ENCODE results near the gene FOXO1. TPM values are rescaled to one million over a fixed set of nuclear protein-coding genes. Genes with fewer than 3 reads are reported as not detected.
A peak's percentile ranks its signal among the peaks of the same experiment; 100 is the strongest.

Gene FOXO1
- total RNA-seq, 1 donor from 2014 or later: 10.4 TPM

- H3K9me3 Mint-ChIP-seq (ENCODE audit: unreplicated experiment): no peaks in the 10 kb centered on the region
- no peak for TF ChIP-seq CTCF (IDR thresholded peaks at IDR 0.05; ENCODE audit: insufficient read depth, low read depth, low read length)
- no peak for TF ChIP-seq EZH2 (IDR thresholded peaks at IDR 0.05; ENCODE audit: insufficient read depth, low read length)
- peaks cover 25% of the 10 kb centered on the region for H3K4me1 Mint-ChIP-seq (ENCODE audit: low read depth, unreplicated experiment)
- Histone ChIP-seq H3K4me3 (ENCODE audit: insufficient read depth, low read depth, low read length) (no peak overlapping the region), H3K4me1 (ENCODE audit: insufficient read depth, low read length) (peaks cover 4% of the 10 kb centered on the region), H3K9me3 (ENCODE audit: insufficient read depth, low read depth, low read length) (no peaks in the 10 kb centered on the region), H3K27ac (ENCODE audit: low read depth, low read length) (no peak overlapping the region), H3K27me3 (ENCODE audit: insufficient read depth, low read length) (no peaks in the 10 kb centered on the region), H3K36me3 (ENCODE audit: insufficient read depth, low read length) (no peaks in the 10 kb centered on the region), H3K79me2 (ENCODE audit: insufficient read depth, low read length) (peaks cover 35% of the 10 kb centered on the region), H3K4me2 (ENCODE audit: low read length) (no peak overlapping the region), H2AFZ (ENCODE audit: low read depth, low read length) (no peak overlapping the region), H4K20me1 (ENCODE audit: insufficient read depth, low read length) (peaks cover 3% of the 10 kb centered on the region), H3K9ac (ENCODE audit: low read length) (no peak overlapping the region)
- no peak overlapping the region for H3K4me3 Mint-ChIP-seq (ENCODE audit: unreplicated experiment)
- DNase-seq (ENCODE audit: low read depth): no peak
- no peaks in the 10 kb centered on the region for H3K27me3 Mint-ChIP-seq (ENCODE audit: low read depth, unreplicated experiment)
- no peak for FAIRE-seq
- no peaks in the 10 kb centered on the region for H3K36me3 Mint-ChIP-seq (ENCODE audit: low read depth, unreplicated experiment)
- H3K27ac Mint-ChIP-seq (ENCODE audit: unreplicated experiment): no peak overlapping the region
Observed at GRCh38 chr13:40652588-40652940, 13.9 kb downstream of the FOXO1 start.

- no peak for TF ChIP-seq EZH2 (IDR thresholded peaks at IDR 0.05; ENCODE audit: insufficient read depth, low read length)
- no peak for TF ChIP-seq CTCF (IDR thresholded peaks at IDR 0.05; ENCODE audit: insufficient read depth, low read depth, low read length)
- H3K4me1 Mint-ChIP-seq (ENCODE audit: low read depth, unreplicated experiment): peaks cover 26% of the 10 kb centered on the region
- Histone ChIP-seq H4K20me1 (ENCODE audit: insufficient read depth, low read length) (peaks cover 3% of the 10 kb centered on the region), H2AFZ (ENCODE audit: low read depth, low read length) (no peak overlapping the region), H3K9ac (ENCODE audit: low read length) (no peak overlapping the region), H3K27me3 (ENCODE audit: insufficient read depth, low read length) (no peaks in the 10 kb centered on the region), H3K4me1 (ENCODE audit: insufficient read depth, low read length) (peaks cover 4% of the 10 kb centered on the region), H3K9me3 (ENCODE audit: insufficient read depth, low read depth, low read length) (no peaks in the 10 kb centered on the region), H3K27ac (ENCODE audit: low read depth, low read length) (no peak overlapping the region), H3K79me2 (ENCODE audit: insufficient read depth, low read length) (peaks cover 39% of the 10 kb centered on the region), H3K4me3 (ENCODE audit: insufficient read depth, low read depth, low read length) (no peak overlapping the region), H3K4me2 (ENCODE audit: low read length) (no peak overlapping the region), H3K36me3 (ENCODE audit: insufficient read depth, low read length) (no peaks in the 10 kb centered on the region)
- DNase-seq (ENCODE audit: low read depth): no peak
- no peaks in the 10 kb centered on the region for H3K9me3 Mint-ChIP-seq (ENCODE audit: unreplicated experiment)
- no peak overlapping the region for H3K27ac Mint-ChIP-seq (ENCODE audit: unreplicated experiment)
- H3K36me3 Mint-ChIP-seq (ENCODE audit: low read depth, unreplicated experiment): no peaks in the 10 kb centered on the region
- no peak for FAIRE-seq
- H3K27me3 Mint-ChIP-seq (ENCODE audit: low read depth, unreplicated experiment): no peaks in the 10 kb centered on the region
- no peak overlapping the region for H3K4me3 Mint-ChIP-seq (ENCODE audit: unreplicated experiment)
Observed at GRCh38 chr13:40651866-40652587, 14.4 kb downstream of the FOXO1 start.

DNA sequence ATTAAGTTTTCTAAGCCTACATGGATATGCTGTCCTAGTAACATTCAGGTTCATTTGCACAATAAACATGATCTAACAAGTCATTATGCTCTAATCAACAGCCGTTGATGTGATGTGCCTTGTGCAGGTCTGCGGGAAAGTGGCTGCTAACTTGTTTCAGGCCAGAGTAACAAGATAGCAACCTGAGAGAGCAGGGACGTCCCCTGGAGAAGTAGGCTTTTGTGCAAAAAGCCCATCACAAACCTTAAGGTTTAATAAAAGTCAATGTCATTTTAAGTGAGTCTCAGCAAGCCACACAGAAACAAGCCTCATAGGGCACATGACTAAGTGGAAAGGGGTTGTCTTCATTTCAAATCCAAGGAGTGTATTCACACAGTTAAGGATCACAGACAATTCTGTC, 17.6 kb downstream of the FOXO1 start:
- Mint-ChIP-seq H3K9me3 (ENCODE audit: unreplicated experiment) (no peaks in the 10 kb centered on the region), H3K27ac (ENCODE audit: unreplicated experiment) (peak overlapping the region; percentile 56), H3K4me3 (ENCODE audit: unreplicated experiment) (no peak overlapping the region), H3K36me3 (ENCODE audit: low read depth, unreplicated experiment) (no peaks in the 10 kb centered on the region), H3K27me3 (ENCODE audit: low read depth, unreplicated experiment) (no peaks in the 10 kb centered on the region), H3K4me1 (ENCODE audit: low read depth, unreplicated experiment) (peaks cover 43% of the 10 kb centered on the region)
- Histone ChIP-seq H2AFZ (ENCODE audit: low read depth, low read length) (no peak overlapping the region), H3K27ac (ENCODE audit: low read depth, low read length) (no peak overlapping the region), H3K4me3 (ENCODE audit: insufficient read depth, low read depth, low read length) (no peak overlapping the region), H3K36me3 (ENCODE audit: insufficient read depth, low read length) (no peaks in the 10 kb centered on the region), H3K27me3 (ENCODE audit: insufficient read depth, low read length) (no peaks in the 10 kb centered on the region), H4K20me1 (ENCODE audit: insufficient read depth, low read length) (peaks cover 3% of the 10 kb centered on the region), H3K79me2 (ENCODE audit: insufficient read depth, low read length) (peaks cover 25% of the 10 kb centered on the region), H3K4me1 (ENCODE audit: insufficient read depth, low read length) (peaks cover 4% of the 10 kb centered on the region), H3K9me3 (ENCODE audit: insufficient read depth, low read depth, low read length) (no peaks in the 10 kb centered on the region), H3K9ac (ENCODE audit: low read length) (no peak overlapping the region), H3K4me2 (ENCODE audit: low read length) (no peak overlapping the region)
- FAIRE-seq (no peak), DNase-seq (ENCODE audit: low read depth) (no peak)
- no peak for TF ChIP-seq CTCF (IDR thresholded peaks at IDR 0.05; ENCODE audit: insufficient read depth, low read depth, low read length)
- TF ChIP-seq EZH2 (IDR thresholded peaks at IDR 0.05; ENCODE audit: insufficient read depth, low read length): no peak

Measured in astrocyte (in vitro differentiated cells and primary cell).